GM19025 (cell line): ENCODE data around the gene EMC8.

ENCODE experiments used
- ATAC-seq: cut with Tn5 transposase; IDR thresholded peaks from one replicate; pipeline ENCODE4 v1.9.1; 2021; ENCODE audit warnings: mild to moderate bottlenecking, low read depth, moderate library complexity; ENCODE audit not compliant: unreplicated experiment

EMC8 gene

DNA sequence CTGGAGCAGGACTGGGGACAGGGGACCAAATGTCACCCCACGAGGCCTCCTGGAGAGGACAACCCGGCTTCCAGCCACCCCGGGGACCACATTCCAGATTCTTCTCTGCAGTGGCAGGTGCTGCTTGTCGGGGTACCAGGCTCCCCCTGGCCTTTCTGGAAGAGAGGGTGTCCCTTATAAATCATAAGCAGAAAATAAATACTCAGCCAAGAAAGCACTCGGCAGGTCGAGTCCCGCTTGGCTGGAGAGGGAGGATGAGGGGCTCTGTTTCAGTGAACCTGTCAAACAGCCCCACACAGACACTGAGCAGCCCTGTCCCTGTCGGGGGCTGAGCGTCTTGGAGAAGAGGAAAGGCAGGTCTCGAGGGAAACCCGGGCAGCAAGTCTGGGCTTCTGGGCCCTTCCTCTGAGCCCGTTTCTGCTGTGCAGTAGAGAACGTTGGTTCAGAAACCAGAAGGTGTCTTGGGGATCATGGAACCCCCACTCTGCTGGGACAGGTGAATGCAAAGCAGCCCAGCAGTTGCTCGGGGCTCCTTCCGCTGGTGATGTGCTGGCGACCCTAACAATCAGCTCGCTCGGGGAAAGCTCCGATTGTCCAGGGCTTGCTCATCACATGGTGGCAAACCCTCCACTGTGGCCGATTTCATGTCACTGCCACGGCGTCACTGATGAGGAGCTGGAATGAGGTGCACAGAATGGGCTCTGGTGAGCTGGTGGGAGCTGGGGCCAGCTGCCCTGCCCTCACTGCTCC, 36.8 kb upstream of the EMC8 start:
- ATAC-seq = no peak

DNA sequence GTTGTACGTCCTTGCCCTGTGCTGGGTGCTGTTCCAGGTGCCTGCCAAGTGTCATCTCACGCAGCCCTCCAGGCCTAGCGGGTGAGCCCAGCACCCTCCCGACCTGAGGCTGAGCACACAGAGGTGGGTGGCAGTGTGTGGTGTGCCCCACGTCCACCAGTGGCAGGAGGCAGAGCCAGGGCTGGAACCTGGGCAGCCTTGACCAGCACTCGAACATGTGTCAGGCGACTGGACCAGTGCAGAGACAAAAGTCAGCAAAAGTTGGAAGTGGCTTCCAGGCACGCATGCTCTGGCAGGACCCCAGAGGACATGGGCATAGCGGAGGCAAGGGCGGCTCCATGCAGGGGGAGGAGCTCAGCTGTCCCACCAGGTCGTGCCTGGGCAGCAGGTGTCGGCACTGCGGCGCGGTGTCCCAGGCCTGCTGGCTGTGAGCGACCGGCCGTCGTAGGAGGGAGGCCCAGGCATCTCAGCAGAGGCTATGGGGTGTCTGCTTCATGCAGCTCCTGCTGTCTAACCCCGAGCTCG, 35.9 kb upstream of the EMC8 start:
- ATAC-seq = no peak

DNA sequence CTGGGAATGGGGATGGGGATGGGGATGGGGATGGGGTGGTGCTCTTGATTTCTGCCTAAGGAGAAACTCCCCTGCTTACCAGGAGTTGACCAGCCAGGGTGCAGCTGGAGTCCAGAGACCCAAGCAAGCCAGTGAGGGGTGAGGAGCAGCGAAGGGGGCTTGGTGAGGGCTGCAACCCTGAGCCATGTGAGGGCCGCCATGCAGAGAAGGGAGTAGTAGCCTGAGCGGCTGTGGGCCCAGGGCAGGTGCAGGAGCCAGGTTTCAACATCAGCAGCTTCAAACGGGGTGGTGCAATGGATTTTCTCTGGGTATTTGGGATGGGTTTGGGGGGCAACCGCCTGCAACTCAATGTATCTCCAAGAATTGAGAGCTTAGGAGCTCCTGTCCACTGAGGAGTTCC, 35.4 kb upstream of the EMC8 start:
- ATAC-seq = no peak

DNA sequence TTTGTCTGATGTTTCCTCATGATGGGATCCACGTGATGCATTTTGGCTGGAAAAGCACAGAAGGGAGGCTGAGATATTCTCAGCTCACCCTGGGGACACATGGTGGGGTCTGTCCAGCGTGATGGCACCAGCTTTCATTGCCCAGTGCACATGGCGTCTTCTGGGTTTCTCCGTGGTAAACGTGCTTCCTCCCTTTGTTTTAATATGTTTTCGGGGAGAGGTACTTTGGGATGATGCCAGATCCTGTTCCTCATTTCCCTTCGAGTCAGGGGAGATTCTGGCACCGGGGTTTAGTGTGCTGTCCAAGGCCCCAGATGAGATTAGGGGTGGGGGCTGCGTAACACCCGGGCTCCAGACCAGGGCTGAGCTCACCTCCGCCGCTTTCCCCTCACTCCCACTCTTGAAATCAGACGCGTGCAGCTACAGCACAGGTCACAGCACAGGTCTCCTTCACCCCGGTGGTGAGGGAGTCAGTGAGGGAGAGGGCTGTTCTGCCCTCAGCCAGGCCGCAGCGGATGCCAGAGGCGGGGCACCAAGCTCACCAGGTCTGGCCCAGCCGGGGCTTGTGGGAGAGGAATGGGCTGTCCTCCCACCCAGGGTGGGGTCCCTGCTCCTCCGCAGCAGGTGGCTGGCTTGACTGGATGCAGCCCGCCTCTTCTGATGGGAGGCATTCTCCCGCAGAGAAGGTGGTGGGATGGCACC, 34.0 kb upstream of the EMC8 start:
- ATAC-seq = no peak

DNA sequence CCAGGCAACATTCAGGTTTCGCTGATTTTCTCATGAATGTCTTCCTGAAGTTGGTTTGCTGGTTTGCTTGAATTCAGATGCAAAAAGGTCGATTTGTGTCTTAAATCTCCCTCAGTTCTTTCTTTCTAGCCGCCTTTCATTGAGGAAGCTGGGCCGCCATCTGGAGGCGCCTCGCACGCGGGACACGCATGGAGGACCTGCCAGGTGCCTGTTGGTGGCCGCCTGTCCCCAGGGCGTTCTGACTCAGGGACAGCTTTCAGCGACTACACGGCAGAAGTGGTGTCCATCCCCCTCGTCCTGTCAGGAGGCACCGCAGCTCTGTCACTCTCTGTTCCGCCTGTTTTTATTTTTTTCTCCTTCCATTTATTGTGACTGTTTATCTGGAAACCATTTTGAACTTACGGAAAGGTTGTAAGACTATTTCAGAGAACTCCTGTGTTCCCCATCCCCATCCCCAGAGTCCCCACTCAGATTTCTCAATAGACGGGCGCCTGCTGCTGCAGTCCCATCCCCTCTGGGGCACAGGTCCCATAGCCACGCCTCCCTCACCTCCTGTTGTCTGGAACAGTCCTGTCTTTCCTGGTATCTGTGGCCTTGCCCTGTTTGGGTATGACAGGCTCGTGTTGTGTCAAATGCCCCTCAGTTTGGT, 33.4 kb upstream of the EMC8 start:
- ATAC-seq = no peak

DNA sequence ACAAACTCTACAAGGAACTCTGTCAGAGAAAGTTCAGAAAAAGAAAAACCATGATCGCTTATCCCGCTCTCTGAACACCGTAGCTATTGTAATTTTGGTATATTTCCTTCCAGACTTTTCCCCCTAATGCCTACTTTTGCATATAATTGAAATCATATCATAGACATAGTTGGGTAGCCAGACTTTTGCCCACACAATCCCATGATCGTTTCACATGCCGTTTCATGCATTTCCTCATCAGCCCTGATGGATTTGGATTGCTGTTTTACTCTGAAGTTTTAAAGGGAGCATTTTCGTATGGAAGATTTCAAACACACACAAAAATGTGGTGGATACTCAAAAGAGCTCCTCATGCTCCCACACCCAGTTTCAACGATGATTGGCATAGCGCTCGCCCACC, 31.5 kb upstream of the EMC8 start:
- ATAC-seq = no peak

DNA sequence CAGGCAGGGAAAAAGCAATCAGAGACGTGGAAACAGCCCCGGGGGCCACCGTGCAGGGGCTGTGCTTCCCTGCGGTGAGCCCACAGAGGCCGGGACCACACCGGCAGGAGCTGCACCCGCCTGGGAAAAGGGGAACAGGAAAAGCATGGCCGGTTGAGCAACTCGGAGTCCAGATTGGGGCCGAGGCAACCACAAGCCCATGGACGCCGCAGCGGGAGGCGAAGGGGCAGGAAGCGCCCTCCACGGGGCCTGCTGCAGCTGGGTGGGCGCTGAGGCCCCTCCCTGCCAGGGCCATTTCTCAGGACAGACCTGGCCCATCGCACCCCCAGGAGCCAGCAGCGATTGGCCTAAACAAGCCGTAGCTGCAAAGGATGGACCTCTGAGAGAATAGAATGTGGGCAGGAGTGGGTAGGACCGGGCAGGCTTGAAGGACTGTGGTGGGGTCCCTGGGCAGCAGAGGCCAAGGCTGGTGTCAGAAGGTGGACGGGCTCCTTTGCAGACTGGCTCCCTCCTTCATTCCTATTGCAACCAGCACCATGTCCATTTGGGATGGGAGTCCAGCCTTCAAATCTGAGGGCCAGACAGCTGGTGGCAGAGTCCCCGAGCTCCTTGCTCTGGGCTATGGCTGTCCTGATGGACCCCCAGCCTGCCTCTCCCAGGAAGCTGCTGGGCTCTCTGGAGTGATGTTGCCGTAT, 30.6 kb upstream of the EMC8 start:
- ATAC-seq = no peak

DNA sequence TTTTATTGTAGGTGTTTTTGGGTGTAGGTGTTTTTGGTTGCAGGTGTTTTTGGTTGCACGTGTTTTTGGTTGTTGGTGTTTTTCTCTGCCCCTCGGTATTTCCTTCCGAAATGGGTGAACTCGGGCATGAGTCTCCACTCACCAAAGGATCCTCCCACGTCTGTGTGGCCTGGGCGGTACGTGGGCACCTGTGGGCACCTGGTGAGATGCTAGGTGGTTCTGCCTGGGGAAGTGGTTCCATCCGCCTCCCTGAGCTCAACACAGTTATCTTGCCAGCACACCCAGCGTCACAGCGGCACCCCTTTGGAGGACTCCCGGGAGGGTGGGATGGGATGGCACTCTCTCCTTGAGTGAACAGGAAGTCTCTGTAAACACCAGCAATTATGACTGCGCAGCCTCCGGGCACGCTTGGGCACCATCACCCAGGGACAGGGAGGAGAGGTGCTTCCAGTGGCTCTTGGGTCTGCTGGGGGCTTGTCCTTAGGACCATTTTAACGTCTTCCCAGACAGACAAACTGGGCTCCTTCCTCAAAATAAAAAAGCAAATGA, 29.9 kb upstream of the EMC8 start:
- ATAC-seq = no peak

DNA sequence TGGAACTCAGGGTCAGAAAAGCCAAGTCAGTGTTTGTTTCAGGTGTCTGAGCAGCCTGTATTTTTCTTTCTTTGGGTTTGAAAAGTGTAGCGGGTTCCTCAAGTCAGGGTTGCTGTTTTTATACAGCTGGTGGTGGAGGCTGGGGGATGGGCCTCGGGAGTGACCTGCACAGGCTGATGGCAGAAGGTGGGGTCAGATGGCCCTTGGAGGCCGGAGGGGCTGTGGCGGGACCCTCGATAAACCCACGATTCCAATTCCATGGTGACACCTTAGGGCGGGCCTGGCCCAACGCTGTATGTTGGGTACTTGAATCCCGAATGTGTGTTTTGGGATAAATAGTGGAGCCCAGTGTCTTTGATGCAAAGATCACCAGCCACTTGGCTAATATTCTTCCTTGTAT, 28.8 kb upstream of the EMC8 start:
- no peak for ATAC-seq

DNA sequence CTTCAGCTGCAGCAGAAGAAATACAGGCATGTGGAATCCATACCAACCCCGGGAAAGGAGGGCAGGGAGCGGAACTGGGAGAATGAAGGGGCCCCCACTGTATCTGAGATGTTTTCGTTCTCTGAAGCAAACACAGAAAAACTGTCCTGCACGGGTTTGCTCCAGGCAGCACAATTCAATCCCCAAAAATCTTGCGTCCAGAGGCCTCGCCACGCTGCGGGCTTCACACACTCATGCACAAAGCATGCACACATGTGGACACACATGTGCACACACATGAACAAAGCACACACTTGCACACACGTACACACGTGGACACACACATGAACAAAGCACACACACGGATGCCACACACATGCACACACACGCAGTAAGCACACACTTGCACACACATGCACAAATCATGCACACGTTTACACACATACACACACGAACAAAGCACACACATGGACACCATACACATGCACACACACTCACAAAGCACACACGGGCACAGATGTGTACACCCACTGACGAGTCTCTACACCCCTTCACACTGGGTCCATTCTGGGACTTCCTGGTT, 27.4 kb upstream of the EMC8 start:
- no peak for ATAC-seq

DNA sequence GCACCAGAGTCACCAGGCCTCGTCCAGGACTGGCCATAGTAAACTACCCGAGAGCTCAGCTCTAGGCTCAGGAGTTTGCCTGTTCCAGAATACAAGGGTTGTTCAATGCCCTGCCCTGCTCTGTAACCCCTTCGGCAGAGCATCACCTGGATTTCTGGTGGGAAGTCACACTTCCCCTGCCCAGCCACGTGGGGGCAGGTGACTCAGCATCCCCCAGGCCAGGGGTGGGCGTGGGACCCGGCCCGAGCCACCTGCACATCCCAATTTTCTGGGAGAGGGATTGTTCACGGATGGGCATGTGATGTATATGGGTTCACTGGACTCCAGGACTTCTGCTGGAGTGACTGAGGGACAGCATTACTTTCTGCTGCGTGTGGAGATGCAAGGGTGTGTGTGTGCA, 26.0 kb upstream of the EMC8 start:
- no peak for ATAC-seq

DNA sequence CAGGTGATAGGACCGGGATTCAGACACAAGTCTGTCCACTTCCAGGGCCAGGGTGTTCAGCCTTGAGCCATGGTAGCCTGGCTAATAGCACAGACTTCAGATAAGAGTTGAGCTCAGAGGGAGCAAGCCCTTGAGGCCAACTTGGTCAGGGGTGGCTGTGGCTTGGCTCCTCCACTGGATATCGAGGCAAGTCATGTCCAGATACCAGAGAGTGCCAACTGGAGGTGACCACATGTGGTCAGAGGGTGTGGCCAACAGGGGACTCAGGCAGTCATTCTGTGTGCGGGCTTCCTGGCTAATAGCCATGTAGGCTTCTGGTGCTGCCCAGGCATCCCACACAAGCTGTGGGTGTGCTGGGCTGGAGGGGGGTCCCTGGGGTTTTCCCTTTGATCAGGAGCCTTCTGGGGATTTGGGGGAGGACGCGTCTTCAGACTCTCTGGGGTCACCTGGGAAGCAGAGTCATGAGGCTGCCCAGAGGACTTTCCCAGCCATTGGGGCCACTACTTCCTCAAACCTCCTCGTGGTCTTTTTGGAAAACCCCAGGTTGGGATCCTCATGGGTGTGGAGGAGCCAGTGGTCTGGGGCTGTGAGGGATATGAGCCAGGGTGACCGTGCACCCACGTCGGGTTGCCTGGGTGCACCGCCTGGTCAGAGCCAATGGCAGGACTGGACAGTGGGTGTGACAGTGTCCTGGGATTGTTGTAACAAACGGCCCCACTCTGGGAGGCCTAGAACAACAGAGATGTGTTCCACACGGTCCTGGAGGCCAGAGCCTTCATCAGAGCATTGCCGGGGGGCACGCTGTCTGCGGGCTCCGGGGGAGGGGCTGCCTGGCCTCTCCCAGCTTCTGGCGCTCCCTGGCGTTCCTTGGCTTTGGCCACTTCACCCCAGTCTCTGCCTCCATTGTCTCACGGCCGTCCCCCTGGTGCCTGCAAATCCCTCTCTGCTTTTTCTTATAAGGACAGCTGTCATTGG, 25.1 kb upstream of the EMC8 start:
- no peak for ATAC-seq

DNA sequence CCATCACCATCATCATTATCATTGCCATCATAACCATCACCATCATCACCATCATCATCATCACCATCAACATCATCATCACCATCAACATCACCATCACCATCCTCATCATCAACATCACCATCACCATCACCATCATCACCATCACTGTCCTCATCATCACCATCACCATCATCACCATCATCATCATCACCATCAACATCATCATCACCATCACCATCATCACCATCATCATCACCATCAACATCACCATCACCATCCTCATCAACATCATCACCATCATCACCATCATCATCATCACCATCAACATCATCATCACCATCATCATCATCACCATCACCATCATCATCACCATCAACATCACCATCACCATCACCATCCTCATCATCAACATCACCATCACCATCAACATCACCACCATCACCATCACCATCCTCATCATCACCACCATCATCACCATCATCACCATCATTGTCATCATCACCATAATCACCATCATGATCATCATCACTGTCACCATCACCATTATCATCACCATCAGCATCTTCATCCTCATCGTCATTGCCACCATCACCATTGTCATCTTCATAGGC, 24.1 kb upstream of the EMC8 start:
- ATAC-seq = no peak

DNA sequence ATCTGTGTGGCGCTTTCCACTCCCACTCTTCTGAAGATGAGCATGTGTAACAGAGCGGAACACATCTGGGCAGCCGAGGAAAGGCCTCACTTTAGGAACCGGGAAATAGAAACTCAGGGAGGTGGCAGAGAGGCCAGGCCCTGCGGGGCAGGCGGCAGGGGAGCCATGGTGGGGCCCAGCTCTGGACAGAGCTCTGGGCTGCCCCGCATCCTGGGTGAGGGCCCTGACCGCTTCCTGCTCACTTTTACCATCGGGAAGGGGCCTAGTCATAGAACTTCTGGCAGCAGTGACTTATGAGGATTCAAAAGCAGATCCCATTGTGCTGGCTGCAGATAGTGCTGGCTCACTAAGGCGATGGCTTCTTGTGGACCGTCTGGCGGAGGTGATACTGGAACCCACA, 22.8 kb upstream of the EMC8 start:
- ATAC-seq = no peak

DNA sequence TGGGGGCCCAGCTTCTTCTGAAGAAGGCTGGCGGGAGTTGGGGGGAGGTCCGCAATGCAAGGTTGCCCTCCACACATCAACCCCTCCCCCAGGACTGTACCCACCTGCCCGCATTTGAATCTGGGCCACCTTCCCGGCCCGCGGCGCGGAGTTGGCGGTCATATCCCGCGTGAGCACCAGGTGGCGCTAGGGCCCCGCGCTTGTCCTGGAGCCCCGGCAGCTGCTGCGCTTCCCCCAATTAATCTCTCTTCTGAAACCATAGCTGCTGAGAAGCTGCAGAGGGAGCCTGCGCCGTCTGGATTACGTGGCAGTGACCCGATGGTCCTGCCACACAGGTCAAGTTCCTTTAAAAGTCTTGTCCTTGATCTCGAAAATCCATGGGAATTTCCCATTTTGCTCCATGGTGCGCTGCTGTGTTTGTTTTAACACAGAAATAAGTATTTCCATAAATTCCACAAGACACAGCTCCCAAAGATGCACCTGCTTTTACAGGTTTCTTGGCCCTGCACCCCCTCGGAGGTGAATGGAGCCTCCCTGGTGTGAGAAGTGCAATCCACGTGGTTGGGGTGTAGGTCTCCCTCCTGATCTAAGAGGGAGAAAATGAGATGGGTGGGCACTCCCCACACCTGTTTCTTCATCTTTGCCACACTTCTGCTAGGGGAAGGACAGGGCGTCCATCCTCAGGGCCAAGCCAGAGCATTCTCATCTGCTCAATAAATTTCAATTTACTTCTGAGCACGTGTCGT, 22.2 kb upstream of the EMC8 start:
- ATAC-seq = no peak

DNA sequence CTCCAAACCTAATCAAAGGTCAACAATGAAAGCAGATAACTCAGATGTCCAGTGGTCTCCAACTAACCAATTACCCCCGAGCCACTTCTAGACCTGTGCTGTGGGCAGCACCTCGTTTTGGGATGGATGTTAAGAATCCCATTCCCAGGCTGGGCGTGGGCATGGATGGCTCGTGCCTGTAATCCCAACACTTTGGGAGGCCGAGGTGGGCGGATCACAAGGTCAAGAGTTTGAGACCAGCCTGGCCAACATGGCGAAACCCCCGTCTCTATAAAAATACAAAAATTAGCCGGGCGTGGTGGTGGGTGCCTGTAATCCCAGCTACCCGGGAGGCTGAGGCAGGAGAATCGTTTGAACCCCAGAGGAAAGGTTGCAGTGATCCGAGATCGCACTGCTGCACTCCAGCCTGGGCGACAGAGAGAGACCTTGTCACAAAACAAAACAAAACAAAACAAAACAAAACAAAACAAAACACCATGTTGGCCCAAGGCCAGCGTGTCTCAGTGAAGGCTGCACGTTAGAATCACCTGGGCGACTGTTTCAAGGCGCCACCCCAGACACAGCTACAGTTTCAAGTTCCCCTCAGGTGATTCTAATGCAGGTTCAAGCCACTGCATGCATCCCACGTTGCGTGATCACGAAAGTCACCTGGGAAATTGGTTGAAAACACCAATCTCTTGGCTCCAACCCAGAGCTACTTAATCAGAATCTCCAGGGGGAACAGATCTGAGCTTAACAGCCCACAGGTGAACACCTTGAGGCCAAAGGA, 21.4 kb upstream of the EMC8 start:
- ATAC-seq = no peak

DNA sequence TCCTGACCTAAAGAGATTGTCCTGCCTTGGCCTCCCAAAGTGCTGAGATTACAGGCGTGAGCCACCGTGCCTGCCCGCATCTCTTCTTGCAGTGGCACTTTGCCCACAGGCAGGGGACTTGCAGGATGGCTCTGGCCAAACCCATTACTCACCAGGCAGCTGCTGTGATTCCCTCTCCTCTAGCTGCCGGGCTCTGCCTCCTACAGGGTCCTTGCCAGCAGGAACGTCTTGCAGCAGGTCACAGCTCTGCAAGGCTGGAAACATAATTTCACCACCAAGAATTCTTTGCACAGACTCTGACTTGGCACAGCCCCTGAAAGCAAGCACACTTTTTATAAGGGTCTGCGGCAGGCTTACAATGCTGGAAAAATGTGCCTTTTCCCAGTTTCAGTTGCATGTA, 20.4 kb upstream of the EMC8 start:
- no peak for ATAC-seq
